Measurements from ENCODE around the gene MISP3. TPM values are rescaled to one million over a fixed set of nuclear protein-coding genes. Genes with fewer than 3 reads are reported as not detected.
A peak's percentile ranks its signal among the peaks of the same experiment; 100 is the strongest.

MISP3 gene
- total RNA-seq, 1 experiment from 2014 or later = 0.74 TPM

GRCh38 chr19:14080887-14081796, 8.6 kb downstream of the MISP3 start:
- peak; percentile 95 for DNase-seq (ENCODE audit: low spot score)

DNA sequence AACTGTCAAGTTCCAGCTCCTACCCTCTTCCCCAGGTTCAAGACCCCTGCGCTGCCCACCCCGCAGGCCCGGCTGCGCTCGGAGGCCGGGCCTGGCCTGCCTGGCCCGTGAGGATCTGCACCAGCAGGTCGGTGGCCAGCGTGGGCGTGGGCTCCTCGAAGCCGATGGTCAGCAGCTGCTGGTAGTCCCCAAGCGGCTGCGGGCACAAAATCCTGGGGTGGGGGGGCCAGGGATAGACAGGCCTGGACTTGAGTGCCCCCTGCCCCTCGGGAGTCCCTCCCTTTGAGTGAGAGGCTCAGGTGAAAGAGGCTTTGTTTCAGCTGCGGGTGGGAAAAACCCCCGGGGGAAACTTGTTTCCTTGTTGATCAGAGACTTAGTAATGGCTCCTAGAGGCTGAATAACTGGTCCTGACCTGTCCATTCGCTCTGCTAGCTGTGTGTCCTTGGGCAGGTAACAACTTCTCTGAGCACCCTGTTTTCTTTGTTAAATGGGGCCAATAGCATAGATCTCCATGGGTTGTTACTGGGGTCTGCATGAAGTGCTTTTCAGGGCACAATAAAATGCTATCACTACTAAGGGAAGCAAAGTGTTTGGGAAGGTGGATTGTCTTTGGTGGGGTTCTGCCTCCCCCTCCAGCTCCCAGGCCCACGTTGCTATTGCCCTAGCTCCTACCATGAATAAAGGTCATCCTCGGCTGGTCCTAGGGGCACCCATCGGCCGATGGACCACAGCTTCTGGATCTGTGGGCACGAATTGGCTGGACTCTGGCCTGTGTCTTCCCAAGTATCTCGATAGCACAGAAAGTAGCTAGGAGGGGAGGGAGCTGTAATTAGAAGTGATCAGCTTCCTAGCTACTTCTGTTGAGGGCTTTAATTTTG, 9.4 kb downstream of the MISP3 start:
- DNase-seq (ENCODE audit: low spot score) = no peak

DNA sequence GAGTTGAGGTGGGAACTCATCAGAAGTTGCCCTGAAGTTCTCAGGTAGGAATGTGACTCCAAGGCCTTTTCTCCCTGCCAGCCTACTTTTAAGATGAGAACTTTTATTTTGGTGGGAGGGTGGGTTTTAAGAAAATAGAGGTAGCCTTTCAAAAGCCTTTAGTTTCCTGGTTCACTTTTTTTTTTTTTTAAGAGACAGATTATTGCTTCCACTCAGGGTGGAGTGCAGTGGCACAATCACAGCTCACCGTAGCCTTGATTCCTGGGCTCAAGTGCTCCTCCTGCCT, 10.0 kb downstream of the MISP3 start:
- DNase-seq (ENCODE audit: low spot score) = no peak

- no peak for DNase-seq (ENCODE audit: low spot score)
These were observed 12.9 kb downstream of the MISP3 start, which contains the start of gene C19orf67 for GRCh38 chr19:14085309-14085995. Gene C19orf67 (minus strand): TSS chr19:14085783. CDS start chr19:14085627, 156 bp downstream.

DNA sequence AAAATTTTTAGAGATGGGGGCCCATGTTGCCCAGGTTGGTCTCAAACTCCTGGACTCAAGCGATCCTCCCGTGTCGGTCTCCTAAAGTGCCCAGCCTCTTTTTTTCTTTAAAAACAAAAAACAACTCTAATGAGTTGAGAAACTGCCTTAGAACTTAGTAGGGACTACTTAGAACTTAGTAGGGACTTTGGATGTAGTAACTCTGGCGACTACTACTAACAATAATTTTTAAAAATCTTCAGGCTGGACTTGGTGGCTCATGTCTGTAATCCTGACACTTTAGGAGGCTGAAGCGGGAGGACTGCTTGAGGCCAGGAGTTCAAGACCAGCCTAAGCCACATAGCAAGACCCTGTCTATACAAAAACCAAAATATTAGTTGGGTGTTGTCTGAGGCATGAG, 13.5 kb downstream of the MISP3 start:
- DNase-seq (ENCODE audit: low spot score) = no peak

DNA sequence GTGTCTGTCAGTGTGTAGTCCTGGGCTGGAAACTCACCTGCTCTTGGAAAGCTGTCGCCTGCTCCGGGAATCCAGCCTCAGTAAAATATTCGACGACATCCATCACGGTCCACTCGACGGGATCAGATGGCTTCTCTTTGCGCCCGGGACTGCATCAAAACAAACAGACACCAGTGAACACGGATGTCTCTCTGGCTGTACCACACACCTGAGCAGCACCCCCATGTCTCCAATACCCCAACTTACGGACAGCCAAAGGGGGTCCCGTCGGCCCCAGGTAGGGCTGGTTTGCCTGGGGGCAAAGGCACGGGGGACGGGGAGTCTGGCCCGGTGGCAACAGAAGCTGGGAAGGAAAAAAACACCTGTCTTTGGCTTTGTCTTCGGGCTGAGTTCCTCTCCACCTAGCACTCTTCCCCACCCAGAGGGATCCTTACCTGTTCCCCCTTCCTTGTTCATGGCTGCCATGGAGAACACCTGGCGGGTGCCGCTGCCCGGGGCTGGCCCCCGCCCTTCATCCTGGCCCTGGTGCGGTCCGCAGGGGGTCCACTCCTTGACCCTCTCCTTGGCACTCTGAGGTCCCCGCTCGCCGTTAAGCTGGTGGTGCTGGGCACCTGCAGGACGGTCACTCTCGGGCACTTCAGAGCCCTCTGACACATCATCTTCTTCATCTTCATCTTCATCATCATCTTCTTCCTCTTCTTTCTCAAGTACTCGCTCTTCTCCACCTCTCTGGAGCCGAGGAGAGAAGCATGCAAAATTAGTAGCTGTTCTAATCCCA, 16.2 kb downstream of the MISP3 start:
- DNase-seq (ENCODE audit: low spot score) = no peak

DNA sequence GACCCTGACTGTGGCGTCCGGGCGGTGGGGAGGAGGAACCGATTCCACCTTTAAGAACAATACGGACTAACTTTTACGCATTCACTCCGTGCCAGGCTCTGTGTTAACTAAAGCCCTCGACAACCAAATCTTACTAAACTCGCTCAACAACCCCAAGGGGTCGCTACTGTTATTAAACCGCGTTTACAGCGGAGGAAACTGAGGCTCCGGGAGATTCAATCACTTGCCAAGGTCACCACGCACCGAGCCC, 16.8 kb downstream of the MISP3 start:
- DNase-seq (ENCODE audit: low spot score) = no peak

DNA sequence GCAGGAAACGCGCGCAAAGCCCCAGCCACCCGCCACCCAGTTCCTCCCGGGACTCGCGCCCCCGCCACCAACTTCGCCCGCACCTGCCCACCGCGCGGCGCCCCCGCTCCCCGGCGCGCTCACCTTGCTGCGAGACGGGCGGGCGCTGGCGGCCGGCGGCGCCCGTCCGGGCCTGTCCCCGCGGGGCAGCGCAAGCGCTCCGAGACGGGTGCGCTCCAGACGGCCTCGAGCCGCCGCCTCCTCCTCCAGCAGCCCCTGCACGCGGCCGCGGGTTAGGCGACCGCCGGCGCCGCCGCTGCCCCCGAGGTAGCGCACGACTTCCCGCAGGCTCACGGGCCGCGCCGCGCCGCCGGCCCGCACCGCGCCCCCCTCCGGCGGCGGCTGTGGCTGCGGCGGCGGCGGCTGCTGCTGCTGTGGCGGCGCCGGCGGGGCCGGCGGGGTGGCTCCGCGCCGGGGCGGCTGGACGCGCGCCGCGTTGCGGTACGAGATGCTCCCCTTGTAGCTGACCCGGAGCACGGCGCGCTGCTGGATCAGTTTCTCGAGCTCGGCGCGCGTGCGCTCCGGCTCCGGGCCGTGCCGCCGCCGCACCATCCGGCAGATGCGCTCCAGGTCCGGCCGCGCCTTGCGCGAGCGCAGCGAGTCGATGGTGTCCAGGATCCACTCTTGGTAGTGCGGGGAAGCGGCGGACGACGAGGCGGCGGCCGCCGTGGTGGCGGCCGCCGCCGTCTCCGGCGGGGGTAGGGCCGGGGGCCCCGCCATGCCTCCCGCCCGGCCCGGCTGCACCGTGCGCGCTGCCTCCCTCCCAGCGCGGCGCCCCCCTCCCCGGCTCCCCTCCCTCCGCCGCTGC, 17.3 kb downstream of the MISP3 start:
- peak; percentile 43 for DNase-seq (ENCODE audit: low spot score)

DNA sequence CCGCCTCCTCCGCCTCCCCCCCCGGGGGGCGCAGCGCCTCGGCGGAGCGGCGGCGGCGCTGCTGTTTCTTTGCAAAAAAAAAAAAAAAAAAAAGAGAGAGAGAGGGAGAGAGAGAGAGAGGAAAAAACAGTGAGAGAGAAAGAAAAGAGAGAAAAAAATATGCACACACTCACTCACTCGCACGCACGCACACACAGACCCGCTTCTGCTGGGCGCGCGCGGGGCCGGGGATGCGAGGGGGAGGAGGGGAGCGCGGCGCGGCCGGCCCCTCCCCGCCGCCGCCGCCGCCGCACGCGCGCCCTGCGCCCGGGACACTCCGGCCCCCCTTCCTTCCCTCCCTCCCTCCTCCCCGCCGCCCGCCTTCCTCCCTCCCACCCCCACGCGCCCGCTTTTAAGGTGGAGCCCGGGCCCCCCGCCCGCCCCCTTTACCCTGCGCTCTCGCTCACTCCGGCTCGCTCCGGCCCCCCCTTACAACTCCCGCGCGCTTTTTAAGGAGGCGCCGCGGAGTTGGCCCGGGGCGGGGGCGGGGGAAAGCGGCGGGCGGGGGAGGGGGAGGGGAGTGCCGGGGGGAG, 18.0 kb downstream of the MISP3 start, which contains the start of gene SAMD1:
Gene SAMD1 (minus strand): TSS at position 243 of the 572 bp plus-strand sequence.
- peak; percentile 60 for DNase-seq (ENCODE audit: low spot score)

DNA sequence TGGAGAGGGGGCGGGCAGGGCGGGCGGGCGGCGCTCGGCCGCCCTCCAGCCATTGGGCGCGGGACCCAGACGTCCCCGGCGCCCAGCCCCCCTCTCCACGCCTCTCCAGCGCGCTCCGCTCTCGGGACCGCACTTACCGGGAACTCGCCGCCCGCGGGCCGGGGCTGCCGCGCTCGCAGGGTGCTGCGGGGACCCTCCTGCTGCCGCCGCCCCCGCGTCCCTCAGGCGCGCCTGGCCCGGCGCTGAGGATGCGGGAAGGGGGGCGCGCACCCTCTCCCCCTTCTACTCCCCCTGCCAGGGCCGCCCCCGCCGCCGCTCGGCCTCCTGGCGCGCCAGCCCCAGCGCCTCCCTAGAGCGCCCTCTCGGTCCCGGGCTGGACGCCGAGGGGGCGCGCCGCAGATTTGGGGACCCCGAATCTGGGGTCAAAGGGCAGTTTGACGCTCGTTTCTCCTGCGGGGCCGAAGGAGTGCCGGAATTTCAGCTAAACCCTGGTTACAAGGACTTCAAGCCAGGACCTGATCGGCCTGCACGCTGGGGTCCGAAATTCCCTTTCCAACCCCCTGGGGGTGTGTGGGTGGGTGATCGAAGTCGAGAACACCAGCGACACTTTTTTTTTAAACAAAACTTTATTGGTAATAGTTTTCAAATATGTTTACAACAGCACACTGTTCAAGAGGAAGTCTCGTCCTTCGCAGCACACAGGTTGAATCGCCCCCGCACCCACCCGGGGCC, 18.7 kb downstream of the MISP3 start:
- peak; percentile 47 for DNase-seq (ENCODE audit: low spot score)

- DNase-seq (ENCODE audit: low spot score) = no peak
These were observed 19.4 kb downstream of the MISP3 start for GRCh38 chr19:14091813-14092462.

- DNase-seq (ENCODE audit: low spot score) = no peak
These were observed 20.7 kb downstream of the MISP3 start for GRCh38 chr19:14093117-14093823.

DNA sequence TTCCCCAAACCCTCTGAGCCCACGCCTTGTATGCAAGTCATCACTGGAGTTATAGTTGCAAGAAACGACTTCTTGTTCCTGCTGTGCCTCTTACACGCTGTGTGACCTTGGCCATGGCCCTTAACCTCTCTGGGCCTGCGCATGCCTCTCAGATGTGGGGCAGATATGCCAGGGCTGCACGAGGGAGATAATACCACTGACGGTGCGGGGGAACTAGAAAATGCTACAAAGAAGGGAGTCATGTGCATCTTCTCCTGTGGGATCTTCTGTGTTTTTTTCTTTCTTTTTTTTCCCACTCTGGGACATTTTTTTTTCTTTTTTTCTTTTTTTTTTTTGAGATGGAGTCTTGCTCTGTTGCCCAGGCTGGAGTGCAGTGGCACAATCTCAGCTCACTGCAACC, 22.3 kb downstream of the MISP3 start:
- DNase-seq (ENCODE audit: low spot score) = no peak

- DNase-seq (ENCODE audit: low spot score) = no peak
These were observed 23.8 kb downstream of the MISP3 start for GRCh38 chr19:14096272-14096992.

GRCh38 chr19:14097532-14098151, 25.1 kb downstream of the MISP3 start:
- DNase-seq (ENCODE audit: low spot score) = no peak

- DNase-seq (ENCODE audit: low spot score) = no peak
These were observed 28.5 kb downstream of the MISP3 start for GRCh38 chr19:14101003-14101545.

All from HT-29 (cell line).